ENCODE measurements around the gene LRRTM4.
"Not testable (repeated sequence)": the region's sequence is repeated elsewhere in the genome, so short reads cannot be mapped to it uniquely, and the experiment has no call there.

Gene LRRTM4

GRCh38 chr2:77085561-77085960 lies 436.6 kb downstream of the LRRTM4 start:
- DNase-seq (ENCODE audit: low read depth), result no peak

- DNase-seq (ENCODE audit: low read depth), result no peak
Observed at GRCh38 chr2:77081597-77081996, 440.6 kb downstream of the LRRTM4 start.

GRCh38 chr2:77064324-77064723 lies 457.9 kb downstream of the LRRTM4 start:
- no peak for DNase-seq (ENCODE audit: low read depth)

- DNase-seq (ENCODE audit: low read depth), result no peak
Observed at GRCh38 chr2:77054938-77055337, 467.2 kb downstream of the LRRTM4 start.

- DNase-seq (ENCODE audit: low read depth), result no peak
Observed at GRCh38 chr2:77046339-77046738, 475.8 kb downstream of the LRRTM4 start.

GRCh38 chr2:77045456-77045855 lies 476.7 kb downstream of the LRRTM4 start:
- not testable (repeated sequence) for DNase-seq (ENCODE audit: low read depth)

GRCh38 chr2:77034445-77034844 lies 487.7 kb downstream of the LRRTM4 start:
- DNase-seq (ENCODE audit: low read depth), result no peak

- DNase-seq (ENCODE audit: low read depth), result not testable (repeated sequence)
Observed at GRCh38 chr2:77029237-77029636, 492.9 kb downstream of the LRRTM4 start.

- no peak for DNase-seq (ENCODE audit: low read depth)
Observed at GRCh38 chr2:77028032-77028600, 494.1 kb downstream of the LRRTM4 start.

- no peak for DNase-seq (ENCODE audit: low read depth)
Observed at GRCh38 chr2:77025714-77026113, 496.5 kb downstream of the LRRTM4 start.

- no peak for DNase-seq (ENCODE audit: low read depth)
Observed at GRCh38 chr2:77021161-77021560, 501.0 kb downstream of the LRRTM4 start.

GRCh38 chr2:77018219-77018618 lies 504.0 kb downstream of the LRRTM4 start:
- DNase-seq (ENCODE audit: low read depth), result no peak

GRCh38 chr2:77017355-77017745 lies 504.8 kb downstream of the LRRTM4 start:
- no peak for DNase-seq (ENCODE audit: low read depth)

GRCh38 chr2:77016443-77017354 lies 505.5 kb downstream of the LRRTM4 start:
- no peak for DNase-seq (ENCODE audit: low read depth)

GRCh38 chr2:77013953-77014352 lies 508.2 kb downstream of the LRRTM4 start:
- no peak for DNase-seq (ENCODE audit: low read depth)

GRCh38 chr2:77013457-77013856 lies 508.7 kb downstream of the LRRTM4 start:
- DNase-seq (ENCODE audit: low read depth), result no peak

- DNase-seq (ENCODE audit: low read depth), result no peak
Observed at GRCh38 chr2:77009307-77009706, 512.9 kb downstream of the LRRTM4 start.

GRCh38 chr2:77008853-77009252 lies 513.3 kb downstream of the LRRTM4 start:
- DNase-seq (ENCODE audit: low read depth), result no peak

- DNase-seq (ENCODE audit: low read depth), result no peak
Observed at GRCh38 chr2:77007686-77008085, 514.5 kb downstream of the LRRTM4 start.

- no peak for DNase-seq (ENCODE audit: low read depth)
Observed at GRCh38 chr2:77005522-77005921, 516.7 kb downstream of the LRRTM4 start.

GRCh38 chr2:77001895-77002294 lies 520.3 kb downstream of the LRRTM4 start:
- DNase-seq (ENCODE audit: low read depth), result no peak

GRCh38 chr2:76998704-76999103 lies 523.5 kb downstream of the LRRTM4 start:
- DNase-seq (ENCODE audit: low read depth), result no peak

- no peak for DNase-seq (ENCODE audit: low read depth)
Observed at GRCh38 chr2:76998152-76998551, 524.0 kb downstream of the LRRTM4 start.

- DNase-seq (ENCODE audit: low read depth), result no peak
Observed at GRCh38 chr2:76997296-76997695, 524.9 kb downstream of the LRRTM4 start.

All from HS-27A (cell line).